GM04504 (cell line): ENCODE measurements around the gene CHI3L1.

Experiments
- DNase-seq: peaks from one replicate; pipeline ENCODE4 v3.0.0-alpha.2; 2012; ENCODE audit warnings: low read depth

Gene CHI3L1

DNA sequence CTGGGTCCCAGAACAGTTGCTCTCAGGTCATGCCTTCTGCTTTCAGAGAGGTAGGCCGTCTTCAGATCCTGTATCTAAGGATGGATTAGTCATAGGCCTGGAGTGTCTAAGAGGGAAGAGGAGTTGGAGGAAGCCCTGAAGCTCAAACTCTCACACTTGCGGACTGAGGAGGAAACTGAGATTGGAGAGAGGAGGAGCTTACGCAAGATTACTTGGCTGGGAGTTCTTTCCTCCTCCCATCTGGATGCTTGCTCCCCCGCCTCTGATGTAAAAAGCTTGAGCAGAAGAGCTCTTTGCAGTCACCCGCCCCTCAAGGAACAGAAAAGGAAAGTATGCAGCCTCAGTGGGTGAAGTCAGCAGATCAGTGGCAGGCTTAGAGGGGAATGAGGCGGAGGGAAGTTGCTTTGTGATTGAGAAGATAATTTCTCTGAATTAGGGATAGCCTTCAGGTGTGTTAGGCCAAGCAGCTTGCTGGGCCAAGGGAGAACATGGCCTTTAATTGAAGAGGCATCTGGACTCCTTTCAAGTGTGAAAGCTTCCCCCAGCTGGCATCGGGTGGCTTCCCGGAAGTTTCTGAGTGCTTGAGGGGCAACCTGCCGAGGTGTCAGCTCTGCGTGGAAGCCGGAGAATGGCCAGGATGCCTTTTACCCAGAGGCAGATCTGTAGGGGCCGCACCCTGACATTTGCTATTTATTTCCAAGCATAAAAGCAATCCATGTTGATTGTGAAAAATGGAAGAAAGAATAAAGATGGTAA lies 52.4 kb downstream of the CHI3L1 start:
- no peak for DNase-seq

DNA sequence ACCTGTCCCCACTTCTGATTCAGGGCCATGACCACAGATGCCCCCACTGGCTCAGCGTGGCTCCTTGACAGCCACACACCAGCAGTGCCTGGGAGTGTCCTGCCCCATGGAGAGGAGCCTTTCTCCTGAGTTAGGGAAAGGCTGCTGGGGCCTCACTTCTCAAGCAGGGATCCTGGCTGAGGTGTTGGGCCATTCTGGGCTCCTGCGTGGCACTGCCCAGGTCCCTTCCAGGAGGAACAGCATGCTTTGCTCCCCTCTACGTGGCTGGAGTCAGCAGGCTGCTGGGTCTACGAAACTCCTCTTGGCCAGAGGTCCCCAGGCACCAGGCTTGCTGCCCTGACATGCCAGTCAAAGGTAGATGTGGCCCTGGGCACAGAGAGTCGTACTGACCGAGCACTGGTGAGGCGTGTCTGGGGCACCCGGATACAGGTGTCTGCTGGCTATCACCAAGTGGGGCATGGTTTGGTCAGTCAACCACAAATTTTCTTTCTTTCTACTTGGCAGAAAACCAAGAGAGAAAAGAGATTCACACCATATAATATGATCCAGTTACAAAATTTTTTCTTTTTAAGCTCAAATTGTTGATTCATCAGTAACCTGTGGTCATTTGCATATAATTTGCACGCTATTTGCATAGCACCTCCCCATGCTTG lies 54.8 kb downstream of the CHI3L1 start:
- no peak for DNase-seq

- DNase-seq, result no peak
Measured at GRCh38 chr1:203130358-203130985, 56.0 kb downstream of the CHI3L1 start.

- no peak for DNase-seq
Measured at GRCh38 chr1:203129501-203130231, 56.8 kb downstream of the CHI3L1 start.
